Psoas muscle (tissue), 8 donors: ENCODE results near the gene AKR1C8. TPM values are rescaled to one million over a fixed set of nuclear protein-coding genes. Genes with fewer than 3 reads are reported as not detected.
"Not testable (repeated sequence)": the region's sequence is repeated elsewhere in the genome, so short reads cannot be mapped to it uniquely, and the experiment has no call there.

Experiments
- ATAC-seq, 4 donors: fragments of 200-7000 bp; cut with Tn5 transposase; one replicate each; pipeline ENCODE4 v1.9.1; 2020; ENCODE audit warnings: moderate library complexity in 3 of 4, mild to moderate bottlenecking in 2 of 4
- DNase-seq, 2 donors: peaks; one replicate each; pipeline ENCODE4 v3.0.0-alpha.2; 2020
- H3K27ac ChIP-seq: fragments of 200-600 bp; one replicate; pipeline ENCODE4 v1.8.0; 2022
- H3K27me3 ChIP-seq, 3 donors: fragments of 200-600 bp in 1 of 3; one replicate each; pipeline versions ENCODE4 v1.6.1 to v1.8.0; 2013 to 2022; ENCODE audit warnings: low read length in 2 of 3, mild to moderate bottlenecking in 2 of 3, moderate library complexity in 1 of 3; ENCODE audit not compliant: insufficient read depth in 3 of 3
- H3K36me3 ChIP-seq, 2 donors: fragments of 200-600 bp in 1 of 2; one replicate each; pipeline versions ENCODE4 v1.6.1 to v1.8.0; 2013 to 2022; ENCODE audit warnings: low read depth in 1 of 2, mild to moderate bottlenecking in 1 of 2, moderate library complexity in 1 of 2; ENCODE audit not compliant: insufficient read depth in 1 of 2
- H3K4me1 ChIP-seq: fragments of 200-600 bp; one replicate; pipeline ENCODE4 v1.8.0; 2022
- H3K4me3 ChIP-seq: fragments of 200-600 bp; one replicate; pipeline ENCODE4 v1.8.0; 2022; ENCODE audit warnings: mild to moderate bottlenecking
- H3K9me3 ChIP-seq: fragments of 200-600 bp; one replicate; pipeline ENCODE4 v1.8.0; 2022
- WGBS, 3 donors: extraction: QIAGEN DNeasy Blood & Tissue Kit; methylation state at CpG; one replicate each; pipeline versions ENCODE4 v1.1.6 to v1.1.7; 2013; 5-methylcytosine and 5-hydroxymethylcytosine counted together
- intact Hi-C, 2 donors: fragments of 100-400 bp; cut with DNase I; formaldehyde crosslinking; loops; one replicate each; pipeline versions ENCODE4 v1.11.0 to v1.14.2; 2022
- polyA plus RNA-seq, 3 donors: library from polyadenylated mRNA; stranded (reverse); fragments of 200-250 nt; gene quantifications; one replicate each; pipeline ENCODE4 v1.2.3, GENCODE V29; 2013
- total RNA-seq, 4 donors: library from RNA; stranded (reverse); fragmentation: NEBNext Ultra II Directional in 2 of 4; extraction: Animal tissue kit (Norgen Biotek cat#: 25700) in 2 of 4; gene quantifications; one replicate each; pipeline versions ENCODE4 v1.2.1 to v1.2.4, GENCODE V29; 2021 to 2023
- TF ChIP-seq, protein P1 (sequence below): fragments of 200-600 bp; IDR thresholded peaks from one replicate; pipeline ENCODE4 v1.8.0; 2022; ENCODE audit warnings: antibody characterized with exemption
- donor health status: healthy with polysubstance abuse.
- donor health status: DM: no; HTN: no; CAD: no; lungs with moderate emphysema.
- donor health status: Bipolar disorder and iron deficiency.
- donor health status: healthy.
- donor health status: DM: yes; HTN: yes; CAD: no.
- donor health status: DM: no; HTN: no; CAD: no.
- donor health status: DM: no; HTN: no; CAD: no.
- donor health status: DM: yes; HTN: yes; CAD: no.

AKR1C8 gene
- total and polyA plus RNA-seq, 7 donors = not detected

DNA sequence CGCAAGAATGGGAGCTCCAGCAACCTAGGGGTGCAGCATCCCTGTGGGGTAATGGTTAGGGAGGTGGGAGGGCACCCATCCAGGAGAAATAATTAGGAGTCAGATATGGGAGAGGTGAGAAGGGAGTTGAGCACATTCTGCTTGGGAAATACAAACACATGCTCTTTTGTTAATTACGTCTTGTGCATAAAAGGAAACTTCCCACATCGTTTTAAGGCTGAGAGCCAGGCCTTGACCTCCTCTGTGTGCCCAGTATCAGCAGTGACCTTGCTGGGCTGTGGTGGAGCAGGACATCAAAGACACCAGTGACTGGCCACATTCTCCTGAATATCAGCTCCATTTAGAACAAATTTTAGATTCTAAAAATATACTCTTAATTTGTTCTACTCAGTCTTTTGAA is 34.3 kb upstream of the AKR1C8 start:
- Histone ChIP-seq H3K4me3 (no peak overlapping the region), H3K27ac (no peak overlapping the region), H3K36me3 (no peaks in the 10 kb centered on the region), H3K9me3 (no peaks in the 10 kb centered on the region), H3K27me3 (no peaks in the 10 kb centered on the region), H3K4me1 (no peaks in the 10 kb centered on the region)
- DNase-seq (no peak), ATAC-seq (no peak)
- intact Hi-C loops = no loop called here
- TF ChIP-seq, protein P1, sequence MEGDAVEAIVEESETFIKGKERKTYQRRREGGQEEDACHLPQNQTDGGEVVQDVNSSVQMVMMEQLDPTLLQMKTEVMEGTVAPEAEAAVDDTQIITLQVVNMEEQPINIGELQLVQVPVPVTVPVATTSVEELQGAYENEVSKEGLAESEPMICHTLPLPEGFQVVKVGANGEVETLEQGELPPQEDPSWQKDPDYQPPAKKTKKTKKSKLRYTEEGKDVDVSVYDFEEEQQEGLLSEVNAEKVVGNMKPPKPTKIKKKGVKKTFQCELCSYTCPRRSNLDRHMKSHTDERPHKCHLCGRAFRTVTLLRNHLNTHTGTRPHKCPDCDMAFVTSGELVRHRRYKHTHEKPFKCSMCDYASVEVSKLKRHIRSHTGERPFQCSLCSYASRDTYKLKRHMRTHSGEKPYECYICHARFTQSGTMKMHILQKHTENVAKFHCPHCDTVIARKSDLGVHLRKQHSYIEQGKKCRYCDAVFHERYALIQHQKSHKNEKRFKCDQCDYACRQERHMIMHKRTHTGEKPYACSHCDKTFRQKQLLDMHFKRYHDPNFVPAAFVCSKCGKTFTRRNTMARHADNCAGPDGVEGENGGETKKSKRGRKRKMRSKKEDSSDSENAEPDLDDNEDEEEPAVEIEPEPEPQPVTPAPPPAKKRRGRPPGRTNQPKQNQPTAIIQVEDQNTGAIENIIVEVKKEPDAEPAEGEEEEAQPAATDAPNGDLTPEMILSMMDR = no peak
- WGBS, 3 donors = 62 to 68% (median 65%) methylated on average over 3 of the region's 3 CpGs

DNA sequence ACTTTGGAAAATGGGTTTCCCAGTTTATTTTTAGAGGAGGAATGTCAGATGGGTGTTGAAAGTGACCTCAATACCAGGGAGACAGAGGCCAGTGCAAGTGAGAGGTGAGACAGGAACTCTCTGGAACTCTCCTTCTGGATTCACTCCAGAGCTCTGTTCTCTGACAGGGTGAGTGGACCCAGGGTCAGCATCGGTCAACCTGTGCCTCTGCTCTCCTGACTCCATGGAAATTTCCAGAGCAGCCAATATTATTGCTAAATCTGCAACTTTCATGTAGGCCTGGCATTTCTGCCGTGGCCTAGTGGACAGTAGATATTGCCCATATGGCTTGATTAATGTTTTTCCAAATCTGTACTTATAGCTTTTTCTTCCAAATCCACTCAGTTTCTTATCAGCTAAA is 31.9 kb upstream of the AKR1C8 start:
- WGBS, 3 donors = 46 to 92% (median 47%) methylated on average over 1 to 2 of the region's 2 CpGs
- Histone ChIP-seq H3K27ac (no peak overlapping the region), H3K9me3 (no peaks in the 10 kb centered on the region), H3K27me3 (no peaks in the 10 kb centered on the region), H3K4me3 (no peak overlapping the region), H3K36me3 (no peaks in the 10 kb centered on the region), H3K4me1 (no peaks in the 10 kb centered on the region)
- intact Hi-C loops = no loop called here
- TF ChIP-seq, protein P1 = no peak
- ATAC-seq (no peak), DNase-seq (no peak)

DNA sequence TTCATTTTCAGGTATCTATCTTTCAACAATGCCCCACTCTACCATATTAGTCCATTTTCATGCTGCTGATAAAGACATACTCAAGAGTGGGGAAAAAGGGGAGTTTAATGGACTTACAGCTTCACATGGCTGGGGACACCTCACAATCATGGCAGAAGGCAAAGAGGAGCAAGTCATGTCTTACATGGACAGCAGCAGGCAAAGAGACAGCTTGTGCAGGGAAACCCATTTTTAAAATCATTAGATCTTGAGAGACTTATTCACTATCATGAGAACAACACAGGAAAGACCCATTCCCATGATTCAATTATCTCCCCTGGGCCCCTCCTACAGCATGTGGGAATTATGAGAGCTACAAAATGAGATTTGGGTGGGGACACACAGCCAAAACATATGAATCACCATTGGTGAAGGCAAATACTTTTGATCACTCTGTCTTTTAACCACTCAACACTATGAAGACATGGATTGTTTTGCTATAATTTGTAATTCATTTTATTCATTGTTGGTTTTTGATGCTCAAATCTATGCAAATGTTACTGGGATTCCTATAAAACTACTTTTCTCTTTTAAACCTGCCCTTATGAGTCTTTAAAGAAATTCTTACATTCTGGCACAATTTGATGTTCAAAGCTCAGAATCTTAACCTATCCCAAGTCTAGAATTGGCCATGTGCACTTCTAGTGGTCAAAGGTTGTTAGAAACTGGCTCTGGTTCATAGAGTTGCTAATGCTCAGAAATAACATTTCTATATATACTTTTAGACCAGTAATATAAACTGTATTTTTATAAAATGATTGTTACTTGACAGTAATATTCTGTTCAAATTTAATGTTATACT is 27.0 kb upstream of the AKR1C8 start:
- H3K4me1 ChIP-seq = no peaks in the 10 kb centered on the region
- TF ChIP-seq, protein P1 = no peak
- intact Hi-C loops = no loop called here
- no peaks in the 10 kb centered on the region for H3K27me3 ChIP-seq
- DNase-seq (no peak), ATAC-seq (no peak)
- H3K27ac ChIP-seq = no peak overlapping the region
- H3K4me3 ChIP-seq = no peak overlapping the region
- H3K36me3 ChIP-seq = no peaks in the 10 kb centered on the region
- H3K9me3 ChIP-seq = no peaks in the 10 kb centered on the region

DNA sequence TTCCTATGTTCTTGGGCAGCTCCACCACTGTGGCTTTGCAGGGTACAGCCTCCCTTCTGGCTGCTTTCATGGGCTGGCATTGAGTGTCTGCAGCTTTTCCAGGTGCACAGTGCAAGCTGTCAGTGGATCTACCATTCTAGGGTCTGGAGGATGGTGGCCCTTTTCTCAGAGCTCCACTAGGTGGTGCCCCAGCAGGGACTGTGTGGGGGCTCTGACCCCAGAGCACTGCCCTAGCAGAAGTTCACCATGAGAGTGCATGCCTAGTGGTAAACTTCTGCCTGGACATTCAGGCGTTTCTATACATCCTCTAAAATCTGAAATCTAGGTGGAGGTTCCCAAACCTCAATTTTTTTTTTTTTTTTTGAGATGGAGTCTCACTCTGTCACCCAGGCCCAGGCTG is 25.3 kb upstream of the AKR1C8 start:
- H3K4me1 ChIP-seq, H3K27me3 ChIP-seq, H3K36me3 ChIP-seq, H3K27ac ChIP-seq, H3K9me3 ChIP-seq, ATAC-seq, intact Hi-C loops, DNase-seq, H3K4me3 ChIP-seq: not testable (repeated sequence)
- 80 to 92% (median 82%) methylated on average over 1 of the region's 1 CpG for WGBS, 3 donors

DNA sequence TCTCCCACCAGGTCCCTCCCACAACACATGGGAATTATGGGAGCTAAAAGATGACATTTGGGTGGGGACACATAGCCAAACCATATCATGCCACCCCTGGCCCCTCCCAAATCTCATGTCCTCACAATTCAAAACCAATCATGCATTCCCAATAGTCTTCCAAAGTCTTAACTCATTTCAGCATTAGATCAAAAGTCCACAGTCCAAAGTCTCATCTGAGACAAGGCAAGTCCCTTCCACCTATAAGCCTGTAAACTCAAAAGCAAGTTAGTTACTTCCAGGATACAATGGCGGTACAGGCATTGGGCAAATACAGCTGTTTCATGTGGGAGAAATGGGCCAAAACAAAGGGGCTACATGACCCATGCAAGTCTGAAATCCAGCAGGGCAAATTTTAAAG is 24.8 kb upstream of the AKR1C8 start:
- H3K27ac ChIP-seq, ATAC-seq, intact Hi-C loops, H3K4me1 ChIP-seq, H3K36me3 ChIP-seq, DNase-seq, H3K4me3 ChIP-seq, H3K9me3 ChIP-seq, H3K27me3 ChIP-seq: not testable (repeated sequence)
- WGBS, 3 donors = 90 to 97% (median 96%) methylated on average over 1 of the region's 1 CpG

DNA sequence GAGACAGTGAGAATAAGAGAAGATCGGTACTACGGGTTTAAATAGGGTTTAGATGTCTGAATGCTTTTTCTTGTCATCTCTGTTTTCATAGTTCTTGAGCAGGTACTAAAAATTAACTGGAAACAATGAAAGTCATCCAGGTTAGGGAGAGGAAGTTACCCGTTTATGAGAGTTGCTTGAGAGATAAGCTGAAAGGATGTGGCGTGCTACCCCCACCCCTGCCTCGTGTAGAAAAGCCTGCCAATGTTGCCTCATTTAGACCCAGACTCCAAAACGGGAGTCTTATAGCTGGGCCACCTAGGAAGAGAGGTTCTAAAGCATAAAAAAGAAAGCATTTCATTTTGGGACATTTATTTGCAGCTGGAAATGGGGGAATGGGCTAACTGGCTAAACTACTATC is 21.8 kb upstream of the AKR1C8 start:
- no peak overlapping the region for H3K4me3 ChIP-seq
- no peaks in the 10 kb centered on the region for H3K4me1 ChIP-seq
- 56 to 69% (median 67%) methylated on average over 6 of the region's 6 CpGs for WGBS, 3 donors
- intact Hi-C loops = no loop called here
- no peak for DNase-seq
- TF ChIP-seq, protein P1 = no peak
- H3K9me3 ChIP-seq = no peaks in the 10 kb centered on the region
- H3K27me3 ChIP-seq = peaks cover 0 to 3% (median 3%) of the 10 kb centered on the region in 3 donors
- H3K36me3 ChIP-seq = no peaks in the 10 kb centered on the region
- ATAC-seq = no peak
- no peak overlapping the region for H3K27ac ChIP-seq
